Adrenal gland (tissue), 12 donors: ENCODE measurements around the gene HDAC4. TPM values are rescaled to one million over a fixed set of nuclear protein-coding genes. Genes with fewer than 3 reads are reported as not detected.

Experiments
- DNase-seq, 7 donors: peaks; one replicate each; pipeline ENCODE4 v3.0.0-alpha.2; 2019 to 2020
- H3K27ac ChIP-seq, 5 donors: fragments of 200-600 bp; sonication (generic) in 4 of 5; 1 replicate in 3 of 5; 2 replicates in 2 of 5; pipeline versions ENCODE4 v1.5.1 to v1.8.0; 2016 to 2020; ENCODE audit warnings: mild to moderate bottlenecking in 1 of 5
- H3K27me3 ChIP-seq: fragments of 200-600 bp; 2 replicates; pipeline ENCODE4 v1.8.0; 2021
- H3K36me3 ChIP-seq, 2 donors: fragments of 200-600 bp; replicated peaks in 1 of 2; 1 replicate in 1 of 2; 2 replicates in 1 of 2; pipeline versions ENCODE4 v1.5.1 to v1.8.0; 2018 to 2022
- H3K4me1 ChIP-seq, 2 donors: fragments of 200-600 bp; replicated peaks in 1 of 2; 1 replicate in 1 of 2; 2 replicates in 1 of 2; pipeline versions ENCODE4 v1.5.1 to v1.8.0; 2018 to 2021
- H3K4me3 ChIP-seq, 4 donors: fragments of 200-600 bp; sonication (generic) in 3 of 4; one replicate each; pipeline ENCODE4 v1.5.1; 2016 to 2018
- H3K9me3 ChIP-seq, 3 donors: fragments of 200-600 bp; sonication (generic) in 1 of 3; replicated peaks in 1 of 3; 1 replicate in 2 of 3; 2 replicates in 1 of 3; pipeline versions ENCODE4 v1.5.1 to v1.8.0; 2016 to 2021
- POLR2A ChIP-seq, 2 donors: fragments of 450-650 bp; IDR thresholded peaks; one replicate each; pipeline ENCODE4 v1.6.1; 2017; ENCODE audit warnings: antibody characterized with exemption in 2 of 2, mild to moderate bottlenecking in 2 of 2, moderate library complexity in 1 of 2
- WGBS, 4 donors: extraction: QIAGEN DNeasy Blood & Tissue Kit in 2 of 4; methylation state at CpG; one replicate each; pipeline versions ENCODE4 v1.1.5 to v1.1.7; 2013 to 2017; 5-methylcytosine and 5-hydroxymethylcytosine counted together
- intact Hi-C, 2 donors: fragments of 100-400 bp; cut with DNase I; formaldehyde crosslinking; loops; one replicate each; pipeline versions ENCODE4 v1.14.1 to v1.15.0; 2022 to 2023
- polyA plus RNA-seq, 3 donors: library from polyadenylated mRNA; stranded (reverse); fragments of 200-250 nt in 2 of 3; fragments of 350-450 nt in 1 of 3; fragmentation: Illumina TruSeq in 1 of 3; extraction: RNeasy Lipid Tissue Mini Kit (QIAGEN cat#74804) in 1 of 3; gene quantifications; one replicate each; pipeline ENCODE4 v1.2.3, GENCODE V29; 2013 to 2014
- total RNA-seq, 9 donors: library from RNA; depleted of rRNA in 4 of 9; stranded (reverse); fragments of >200 nt in 4 of 9; fragments of 120-200 nt in 1 of 9; fragmentation: NEBNext Ultra II Directional in 1 of 9; extraction: Animal tissue kit (Norgen Biotek cat#: 25700) in 1 of 9; gene quantifications; one replicate each; pipeline versions ENCODE4 v1.1.0 to v1.2.4, GENCODE V29; 2013 to 2023
- TF ChIP-seq, protein P1 (sequence below), 6 experiments: fragments of 450-650 bp in 4 of 6; fragments of 200-600 bp in 2 of 6; sonication (generic) in 1 of 6; IDR thresholded peaks; 1 replicate in 5 of 6; 2 replicates in 1 of 6; pipeline versions ENCODE4 v1.5.1 to v1.8.0; 2016 to 2021; ENCODE audit warnings: antibody characterized with exemption in 6 of 6, mild to moderate bottlenecking in 2 of 6, moderate library complexity in 1 of 6
- donor health status: healthy with polysubstance abuse.
- donor health status: Bipolar disorder and iron deficiency.
- donor health status: DM: yes; HTN: yes; CAD: no.
- donor health status: DM: no; HTN: no; CAD: no.
- donor health status: DM: no; HTN: no; CAD: no.
- donor health status: DM: yes; HTN: yes; CAD: no.

Gene HDAC4
- total and polyA plus RNA-seq, 12 donors: 8.3 to 88.9 (median 28.7) TPM

- Histone ChIP-seq H3K9me3 (no peaks in the 10 kb centered on the region), H3K4me1 (peaks cover 12 to 33% of the 10 kb centered on the region in 2 donors), H3K36me3 (no peaks in the 10 kb centered on the region), H3K27ac (peak overlapping the region in 4 of 5 donors; percentile 51 to 90 (median 63)), H3K4me3 (no peak overlapping the region), H3K27me3 (no peaks in the 10 kb centered on the region)
- peak in 2 of 7 donors; percentile 7 to 10 for DNase-seq
- TF ChIP-seq, protein P1, sequence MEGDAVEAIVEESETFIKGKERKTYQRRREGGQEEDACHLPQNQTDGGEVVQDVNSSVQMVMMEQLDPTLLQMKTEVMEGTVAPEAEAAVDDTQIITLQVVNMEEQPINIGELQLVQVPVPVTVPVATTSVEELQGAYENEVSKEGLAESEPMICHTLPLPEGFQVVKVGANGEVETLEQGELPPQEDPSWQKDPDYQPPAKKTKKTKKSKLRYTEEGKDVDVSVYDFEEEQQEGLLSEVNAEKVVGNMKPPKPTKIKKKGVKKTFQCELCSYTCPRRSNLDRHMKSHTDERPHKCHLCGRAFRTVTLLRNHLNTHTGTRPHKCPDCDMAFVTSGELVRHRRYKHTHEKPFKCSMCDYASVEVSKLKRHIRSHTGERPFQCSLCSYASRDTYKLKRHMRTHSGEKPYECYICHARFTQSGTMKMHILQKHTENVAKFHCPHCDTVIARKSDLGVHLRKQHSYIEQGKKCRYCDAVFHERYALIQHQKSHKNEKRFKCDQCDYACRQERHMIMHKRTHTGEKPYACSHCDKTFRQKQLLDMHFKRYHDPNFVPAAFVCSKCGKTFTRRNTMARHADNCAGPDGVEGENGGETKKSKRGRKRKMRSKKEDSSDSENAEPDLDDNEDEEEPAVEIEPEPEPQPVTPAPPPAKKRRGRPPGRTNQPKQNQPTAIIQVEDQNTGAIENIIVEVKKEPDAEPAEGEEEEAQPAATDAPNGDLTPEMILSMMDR (IDR thresholded peaks at IDR 0.05): no peak
- no peak for TF ChIP-seq POLR2A (IDR thresholded peaks at IDR 0.05)
- intact Hi-C loops: no loop called here
- WGBS, 4 donors: 83 to 89% (median 87%) methylated on average over 13 to 20 of the region's 20 CpGs
These were observed 199.9 kb downstream of the HDAC4 start for GRCh38 chr2:239200646-239201530.

GRCh38 chr2:239199041-239199768, 201.6 kb downstream of the HDAC4 start:
- Histone ChIP-seq H3K4me1 (peaks cover 12 to 41% of the 10 kb centered on the region in 2 donors), H3K27ac (peak overlapping the region; percentile 15 to 90 (median 59))
- 40 to 51% (median 46%) methylated on average over 15 to 21 of the region's 21 CpGs for WGBS, 4 donors

DNA sequence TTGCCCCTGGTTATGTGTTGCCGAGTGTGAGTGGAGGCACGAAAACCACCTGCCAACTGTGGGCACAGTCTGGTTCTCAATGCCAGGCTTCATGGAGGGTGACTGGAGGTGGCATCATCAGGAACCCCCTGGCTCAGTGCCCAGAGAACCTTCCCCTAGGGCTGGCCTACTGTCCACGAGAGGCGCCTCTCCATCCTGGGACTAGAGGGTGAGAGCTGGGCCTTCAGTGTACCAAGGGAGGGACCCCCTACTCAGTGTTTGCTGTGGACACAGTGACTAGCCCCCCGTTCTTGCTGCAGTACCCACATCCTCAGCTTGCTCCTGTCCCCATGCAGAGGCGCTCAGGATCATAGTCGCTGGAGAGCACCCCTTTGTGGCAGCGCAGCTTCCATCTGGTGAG, 202.6 kb downstream of the HDAC4 start:
- Histone ChIP-seq H3K4me1 (peaks cover 12 to 46% of the 10 kb centered on the region in 2 donors), H3K9me3 (no peaks in the 10 kb centered on the region), H3K27me3 (no peaks in the 10 kb centered on the region), H3K27ac (peak overlapping the region in 1 of 5 donors; percentile 30), H3K36me3 (no peaks in the 10 kb centered on the region), H3K4me3 (no peak overlapping the region)
- TF ChIP-seq POLR2A (IDR thresholded peaks at IDR 0.05): no peak
- TF ChIP-seq, protein P1 (IDR thresholded peaks at IDR 0.05): no peak
- peak in 6 of 7 donors; percentile 15 to 65 (median 33) for DNase-seq
- intact Hi-C loops: no loop called here
- WGBS, 4 donors: 88 to 96% (median 94%) methylated on average over 8 of the region's 8 CpGs

More at GRCh38 chr2:239199041-239199768, 201.6 kb downstream of the HDAC4 start:
- H3K4me3 ChIP-seq: no peak overlapping the region
- no peaks in the 10 kb centered on the region for H3K9me3 ChIP-seq
- peak; percentile 60 to 93 (median 80) for DNase-seq
- H3K27me3 ChIP-seq: no peaks in the 10 kb centered on the region
- intact Hi-C loops: no loop called here
- H3K36me3 ChIP-seq: no peaks in the 10 kb centered on the region
- TF ChIP-seq, protein P1 (IDR thresholded peaks at IDR 0.05): no peak
- TF ChIP-seq POLR2A (IDR thresholded peaks at IDR 0.05): peak in 1 of 2 donors; percentile 42

GRCh38 chr2:239197146-239197545, 203.7 kb downstream of the HDAC4 start:
- intact Hi-C loops: no loop called here
- Histone ChIP-seq H3K36me3 (no peaks in the 10 kb centered on the region), H3K4me1 (peaks cover 12 to 45% of the 10 kb centered on the region in 2 donors), H3K4me3 (no peak overlapping the region), H3K9me3 (no peaks in the 10 kb centered on the region), H3K27ac (no peak overlapping the region), H3K27me3 (no peaks in the 10 kb centered on the region)
- TF ChIP-seq POLR2A (IDR thresholded peaks at IDR 0.05): no peak
- TF ChIP-seq, protein P1 (IDR thresholded peaks at IDR 0.05): no peak
- 92 to 98% (median 96%) methylated on average over 19 of the region's 19 CpGs for WGBS, 4 donors
- DNase-seq: peak in 4 of 7 donors; percentile 12 to 51 (median 17)
